ENCODE measurements around the gene GABRB3.
"Not testable (repeated sequence)": the region's sequence is repeated elsewhere in the genome, so short reads cannot be mapped to it uniquely, and the experiment has no call there.

The GABRB3 gene

GRCh38 chr15:26722621-26723160 is 50.2 kb downstream of the GABRB3 start:
- H3K4me3 ChIP-seq (replicated peaks in 1 of 2; ENCODE audit: low read depth in 2 of 2, low read length in 2 of 2) = no peak overlapping the region
- DNase-seq (ENCODE audit: low read depth in 2 of 2) = no peak
- TF ChIP-seq CTCF (IDR thresholded peaks at IDR 0.05; ENCODE audit: low read depth, low read length) = no peak

GRCh38 chr15:26721232-26721967 is 51.5 kb downstream of the GABRB3 start:
- H3K4me3 ChIP-seq (replicated peaks in 1 of 2; ENCODE audit: low read depth in 2 of 2, low read length in 2 of 2) = no peak overlapping the region
- TF ChIP-seq CTCF (IDR thresholded peaks at IDR 0.05; ENCODE audit: low read depth, low read length) = no peak
- DNase-seq (ENCODE audit: low read depth in 2 of 2) = no peak

- DNase-seq (ENCODE audit: low read depth in 2 of 2) = no peak
- TF ChIP-seq CTCF (IDR thresholded peaks at IDR 0.05; ENCODE audit: low read depth, low read length) = no peak
Measured at GRCh38 chr15:26720546-26720945, 52.3 kb downstream of the GABRB3 start.

GRCh38 chr15:26719866-26720265 is 53.0 kb downstream of the GABRB3 start:
- not testable (repeated sequence) for H3K4me3 ChIP-seq (replicated peaks in 1 of 2; ENCODE audit: low read depth in 2 of 2, low read length in 2 of 2); DNase-seq (ENCODE audit: low read depth in 2 of 2)

More at GRCh38 chr15:26720546-26720945, 52.3 kb downstream of the GABRB3 start:
- H3K4me3 ChIP-seq (replicated peaks in 1 of 2; ENCODE audit: low read depth in 2 of 2, low read length in 2 of 2) = no peak overlapping the region

GRCh38 chr15:26716069-26716468 is 56.8 kb downstream of the GABRB3 start:
- no peak for DNase-seq (ENCODE audit: low read depth in 2 of 2)
- no peak overlapping the region for H3K4me3 ChIP-seq (replicated peaks in 1 of 2; ENCODE audit: low read depth in 2 of 2, low read length in 2 of 2)
- TF ChIP-seq CTCF (IDR thresholded peaks at IDR 0.05; ENCODE audit: low read depth, low read length) = no peak

GRCh38 chr15:26713498-26713897 is 59.4 kb downstream of the GABRB3 start:
- DNase-seq (ENCODE audit: low read depth in 2 of 2) = no peak
- TF ChIP-seq CTCF (IDR thresholded peaks at IDR 0.05; ENCODE audit: low read depth, low read length) = no peak
- no peak overlapping the region for H3K4me3 ChIP-seq (replicated peaks in 1 of 2; ENCODE audit: low read depth in 2 of 2, low read length in 2 of 2)

- H3K4me3 ChIP-seq (replicated peaks in 1 of 2; ENCODE audit: low read depth in 2 of 2, low read length in 2 of 2) = no peak overlapping the region
- no peak for DNase-seq (ENCODE audit: low read depth in 2 of 2)
- no peak for TF ChIP-seq CTCF (IDR thresholded peaks at IDR 0.05; ENCODE audit: low read depth, low read length)
Measured at GRCh38 chr15:26712335-26712734, 60.5 kb downstream of the GABRB3 start.

Data from cardiac fibroblast (primary cell).